Lung (tissue), 12 donors: ENCODE data around the gene GTF2F2. TPM values are rescaled to one million over a fixed set of nuclear protein-coding genes. Genes with fewer than 3 reads are reported as not detected.

ENCODE experiments used
- ATAC-seq: fragments of 200-7000 bp; cut with Tn5 transposase; one replicate; pipeline ENCODE4 v1.9.1; 2020; ENCODE audit warnings: moderate number of reproducible peaks; ENCODE audit not compliant: insufficient read depth, low FRiP score
- DNase-seq, 3 donors: peaks; one replicate each; pipeline ENCODE4 v3.0.0-alpha.2; 2013 to 2017
- H3K27ac ChIP-seq, 2 donors: one replicate each; pipeline ENCODE4 v1.5.1; 2013; ENCODE audit warnings: mild to moderate bottlenecking in 2 of 2, moderate library complexity in 2 of 2, control low read depth in 1 of 2, inconsistent platforms in 1 of 2, low read depth in 1 of 2, low read length in 1 of 2
- H3K27me3 ChIP-seq, 3 donors: one replicate each; pipeline ENCODE4 v1.5.1; 2013; ENCODE audit warnings: low read length in 2 of 3; ENCODE audit not compliant: control insufficient read depth in 3 of 3, insufficient read depth in 3 of 3
- H3K36me3 ChIP-seq, 4 donors: one replicate each; pipeline ENCODE4 v1.5.1; 2013; ENCODE audit warnings: low read length in 4 of 4, mild to moderate bottlenecking in 1 of 4, moderate library complexity in 1 of 4; ENCODE audit not compliant: control insufficient read depth in 4 of 4, insufficient read depth in 4 of 4
- H3K4me1 ChIP-seq, 5 donors: one replicate each; pipeline ENCODE4 v1.5.1; 2013; ENCODE audit warnings: low read length in 5 of 5, mild to moderate bottlenecking in 2 of 5, moderate library complexity in 1 of 5; ENCODE audit not compliant: control insufficient read depth in 5 of 5, insufficient read depth in 5 of 5
- H3K4me3 ChIP-seq: one replicate; pipeline ENCODE4 v1.5.1; 2013; ENCODE audit warnings: mild to moderate bottlenecking, control low read depth, moderate library complexity
- H3K9ac ChIP-seq, 2 donors: one replicate each; pipeline ENCODE4 v1.5.1; 2013; ENCODE audit warnings: low read length in 2 of 2, control low read depth in 1 of 2; ENCODE audit not compliant: insufficient read depth in 1 of 2
- H3K9me3 ChIP-seq, 4 donors: one replicate each; pipeline ENCODE4 v1.5.1; 2013; ENCODE audit warnings: low read length in 3 of 4, mild to moderate bottlenecking in 1 of 4, moderate library complexity in 1 of 4; ENCODE audit not compliant: control insufficient read depth in 4 of 4, insufficient read depth in 3 of 4
- CTCF ChIP-seq: IDR thresholded peaks from 2 replicates; pipeline ENCODE4 v1.5.1; 2012; ENCODE audit warnings: mild to moderate bottlenecking; ENCODE audit errors: control extremely low read depth, extremely low read depth
- WGBS, 2 donors: extraction: QIAGEN DNeasy Blood & Tissue Kit; methylation state at CpG; one replicate each; pipeline ENCODE4 v1.1.7; 2013; 5-methylcytosine and 5-hydroxymethylcytosine counted together
- polyA plus RNA-seq, 2 donors: library from polyadenylated mRNA; stranded (reverse); fragments of 200-250 nt; gene quantifications; one replicate each; pipeline ENCODE4 v1.2.1, GENCODE V29; 2013
- total RNA-seq, 2 donors: library from RNA; depleted of rRNA in 1 of 2; stranded (reverse); fragments of >200 nt in 1 of 2; gene quantifications; one replicate each; pipeline ENCODE4 v1.2.1, GENCODE V29; 2014 to 2021
- donor health status: control.
- donor health status: control.
- donor health status: Bipolar disorder and iron deficiency.
- donor health status: healthy.
- donor health status: DM: yes; HTN: yes; CAD: no.

Gene GTF2F2
- total and polyA plus RNA-seq, 4 donors: 13.7 to 21.3 (median 14.3) TPM

- ATAC-seq (no peak), DNase-seq (no peak)
- peaks cover 0 to 4% (median 0%) of the 10 kb centered on the region in 5 donors for H3K4me1 ChIP-seq
- H3K9ac ChIP-seq: no peak overlapping the region
- H3K27me3 ChIP-seq: no peaks in the 10 kb centered on the region
- H3K36me3 ChIP-seq: peaks cover 5 to 20% (median 9%) of the 10 kb centered on the region in 4 donors
- 82 to 88% methylated on average over 3 of the region's 3 CpGs for WGBS, 2 donors
- no peak overlapping the region for H3K4me3 ChIP-seq
- no peak overlapping the region for H3K27ac ChIP-seq
- no peaks in the 10 kb centered on the region for H3K9me3 ChIP-seq
- no peak for TF ChIP-seq CTCF
These were observed 16.6 kb downstream of the GTF2F2 start for GRCh38 chr13:45136741-45137504.

GRCh38 chr13:45137526-45137925, 17.2 kb downstream of the GTF2F2 start:
- no peak for ATAC-seq
- Histone ChIP-seq H3K9me3 (no peaks in the 10 kb centered on the region), H3K4me1 (peaks cover 0 to 3% (median 0%) of the 10 kb centered on the region in 5 donors), H3K27ac (no peak overlapping the region), H3K27me3 (no peaks in the 10 kb centered on the region), H3K36me3 (peaks cover 5 to 20% (median 9%) of the 10 kb centered on the region in 4 donors), H3K9ac (no peak overlapping the region), H3K4me3 (no peak overlapping the region)
- TF ChIP-seq CTCF: no peak
- DNase-seq: no peak
- WGBS, 2 donors: 83 to 87% methylated on average over 2 of the region's 2 CpGs

- no peak for TF ChIP-seq CTCF
- H3K27me3 ChIP-seq: no peaks in the 10 kb centered on the region
- peaks cover 0 to 1% (median 0%) of the 10 kb centered on the region in 5 donors for H3K4me1 ChIP-seq
- no peak for ATAC-seq
- H3K36me3 ChIP-seq: peaks cover 5 to 20% (median 9%) of the 10 kb centered on the region in 4 donors
- no peak overlapping the region for H3K27ac ChIP-seq
- DNase-seq: no peak
- 92 to 96% methylated on average over 7 of the region's 7 CpGs for WGBS, 2 donors
- H3K9ac ChIP-seq: no peak overlapping the region
- H3K9me3 ChIP-seq: no peaks in the 10 kb centered on the region
- no peak overlapping the region for H3K4me3 ChIP-seq
These were observed 18.0 kb downstream of the GTF2F2 start for GRCh38 chr13:45138282-45138681.
